Activated CD4-positive, alpha-beta T cell treated with anti-CD3 and anti-CD28 coated beads, Interleukin-2, amount 10 ng/mL, durations not matched to agents 24 days and 14 days (primary cell): ENCODE results near the gene GPSM1. TPM values are rescaled to one million over a fixed set of nuclear protein-coding genes. Genes with fewer than 3 reads are reported as not detected.

ENCODE experiments used
- DNase-seq: peaks from one replicate; pipeline ENCODE4 v3.0.0; 2022
- H3K27ac Mint-ChIP-seq: one replicate; pipeline ENCODE4 v1.8.0; 2022; ENCODE audit warnings: mild to moderate bottlenecking, mixed read lengths
- H3K27me3 Mint-ChIP-seq: one replicate; pipeline ENCODE4 v1.8.0; 2022; ENCODE audit warnings: mixed read lengths
- H3K36me3 Mint-ChIP-seq: one replicate; pipeline ENCODE4 v1.8.0; 2022; ENCODE audit warnings: low read depth, mild to moderate bottlenecking, mixed read lengths
- H3K4me1 Mint-ChIP-seq: one replicate; pipeline ENCODE4 v1.8.0; 2021; ENCODE audit warnings: mixed read lengths
- H3K4me3 Mint-ChIP-seq: one replicate; pipeline ENCODE4 v1.8.0; 2022; ENCODE audit warnings: mild to moderate bottlenecking, moderate library complexity, mixed read lengths
- H3K9me3 Mint-ChIP-seq: one replicate; pipeline ENCODE4 v1.8.0; 2021; ENCODE audit warnings: mixed read lengths
- intact Hi-C: fragments of 100-400 bp; cut with micrococcal nuclease; formaldehyde crosslinking; loops from one replicate; pipeline ENCODE4 v1.15.1; 2023
- total RNA-seq: library from RNA; stranded (reverse); gene quantifications from 2 replicates; pipeline ENCODE4 v1.2.3, GENCODE V29; 2022

GPSM1 gene
- total RNA-seq, 1 donor from 2014 or later: 19.2 TPM

DNA sequence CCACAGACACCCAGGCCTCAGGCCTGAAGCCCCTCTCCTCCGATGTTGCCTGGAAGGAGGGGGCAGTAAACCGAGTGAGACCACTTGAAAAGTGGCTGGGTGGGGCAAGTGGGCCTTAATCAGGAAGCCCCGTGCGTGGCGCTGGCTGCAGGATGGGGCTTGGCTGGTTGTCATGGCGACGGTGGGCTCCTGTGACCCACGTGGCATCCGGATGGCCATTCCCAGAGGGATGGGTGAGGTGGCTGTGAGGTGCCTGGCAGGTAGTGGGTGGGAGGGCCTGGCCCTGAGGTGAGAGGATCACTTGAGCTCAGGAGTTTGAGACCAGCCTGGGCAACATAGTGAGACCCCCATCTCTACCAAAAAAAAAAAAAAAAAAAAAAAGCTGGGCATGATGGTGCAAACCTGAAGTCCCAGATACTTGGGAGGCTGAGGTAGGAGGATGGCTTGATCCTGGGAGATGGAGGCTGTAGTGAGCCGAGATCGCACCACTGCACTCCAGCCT is 5.2 kb downstream of the GPSM1 start:
- no peak overlapping the region for H3K4me3 Mint-ChIP-seq
- H3K27me3 Mint-ChIP-seq: no peaks in the 10 kb centered on the region

DNA sequence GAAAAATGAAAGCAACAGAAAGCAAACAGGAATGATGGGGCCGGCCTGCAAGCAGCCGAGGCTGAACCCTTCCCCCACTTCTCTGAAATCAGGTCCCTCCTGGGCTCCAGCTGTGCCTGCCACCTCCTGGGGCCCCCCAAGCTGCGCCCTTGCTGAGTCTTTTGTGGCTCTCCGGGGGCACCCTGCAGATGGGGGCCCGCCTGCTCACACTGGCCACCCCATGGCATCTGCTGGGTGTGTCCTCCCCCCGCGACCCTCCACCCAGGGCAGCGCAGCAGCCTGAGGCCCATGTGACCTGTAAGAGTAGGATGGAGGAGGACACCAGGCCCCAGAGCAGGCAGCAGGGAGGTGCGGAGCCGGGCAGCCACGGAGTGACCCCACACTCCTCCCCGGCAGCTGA is 5.7 kb downstream of the GPSM1 start:
- no peak for DNase-seq
- Mint-ChIP-seq H3K36me3 (no peaks in the 10 kb centered on the region), H3K27ac (no peak overlapping the region), H3K27me3 (no peaks in the 10 kb centered on the region), H3K4me3 (no peak overlapping the region), H3K4me1 (peaks cover 3% of the 10 kb centered on the region), H3K9me3 (no peaks in the 10 kb centered on the region)
- intact Hi-C loops: no loop called here

More for the DNA sequence above, 5.2 kb downstream of the GPSM1 start:
- no peak for DNase-seq
- intact Hi-C loops: no loop called here
- H3K9me3 Mint-ChIP-seq: no peaks in the 10 kb centered on the region
- H3K36me3 Mint-ChIP-seq: no peaks in the 10 kb centered on the region
- no peak overlapping the region for H3K27ac Mint-ChIP-seq
- peaks cover 3% of the 10 kb centered on the region for H3K4me1 Mint-ChIP-seq

GRCh38 chr9:136333486-136333885 is 6.1 kb downstream of the GPSM1 start:
- peaks cover 3% of the 10 kb centered on the region for H3K4me1 Mint-ChIP-seq

DNA sequence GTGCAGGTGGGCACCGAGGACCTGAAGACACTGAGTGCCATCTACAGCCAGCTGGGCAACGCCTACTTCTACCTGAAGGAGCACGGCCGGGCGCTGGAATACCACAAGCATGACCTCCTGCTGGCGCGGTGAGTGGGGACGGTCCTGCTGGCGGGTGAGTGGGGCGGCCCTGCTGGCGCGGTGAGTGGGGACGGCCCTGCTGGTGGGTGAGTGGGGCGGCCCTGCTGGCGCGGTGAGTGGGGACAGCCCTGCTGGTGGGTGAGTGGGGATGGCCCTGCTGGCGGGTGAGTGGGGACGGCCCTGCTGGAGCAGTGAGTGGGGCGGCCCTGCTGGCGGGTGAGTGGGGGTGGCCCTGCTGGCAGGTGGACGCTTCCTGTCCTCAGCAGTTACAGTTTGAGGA is 7.2 kb downstream of the GPSM1 start:
- H3K36me3 Mint-ChIP-seq: no peaks in the 10 kb centered on the region
- intact Hi-C loops: no loop called here
- H3K4me1 Mint-ChIP-seq: no peaks in the 10 kb centered on the region
- H3K9me3 Mint-ChIP-seq: no peaks in the 10 kb centered on the region
- no peak overlapping the region for H3K27ac Mint-ChIP-seq
- no peak overlapping the region for H3K4me3 Mint-ChIP-seq
- no peak for DNase-seq
- no peaks in the 10 kb centered on the region for H3K27me3 Mint-ChIP-seq

More at GRCh38 chr9:136333486-136333885, 6.1 kb downstream of the GPSM1 start:
- DNase-seq: no peak
- Mint-ChIP-seq H3K4me3 (no peak overlapping the region), H3K9me3 (no peaks in the 10 kb centered on the region), H3K27me3 (no peaks in the 10 kb centered on the region), H3K27ac (no peak overlapping the region), H3K36me3 (no peaks in the 10 kb centered on the region)
- intact Hi-C loops: no loop called here

GRCh38 chr9:136335296-136336155 is 8.2 kb downstream of the GPSM1 start:
- Mint-ChIP-seq H3K4me3 (no peak overlapping the region), H3K36me3 (no peaks in the 10 kb centered on the region), H3K9me3 (no peaks in the 10 kb centered on the region), H3K4me1 (no peaks in the 10 kb centered on the region), H3K27ac (no peak overlapping the region), H3K27me3 (no peaks in the 10 kb centered on the region)
- intact Hi-C loops: no loop called here
- no peak for DNase-seq

DNA sequence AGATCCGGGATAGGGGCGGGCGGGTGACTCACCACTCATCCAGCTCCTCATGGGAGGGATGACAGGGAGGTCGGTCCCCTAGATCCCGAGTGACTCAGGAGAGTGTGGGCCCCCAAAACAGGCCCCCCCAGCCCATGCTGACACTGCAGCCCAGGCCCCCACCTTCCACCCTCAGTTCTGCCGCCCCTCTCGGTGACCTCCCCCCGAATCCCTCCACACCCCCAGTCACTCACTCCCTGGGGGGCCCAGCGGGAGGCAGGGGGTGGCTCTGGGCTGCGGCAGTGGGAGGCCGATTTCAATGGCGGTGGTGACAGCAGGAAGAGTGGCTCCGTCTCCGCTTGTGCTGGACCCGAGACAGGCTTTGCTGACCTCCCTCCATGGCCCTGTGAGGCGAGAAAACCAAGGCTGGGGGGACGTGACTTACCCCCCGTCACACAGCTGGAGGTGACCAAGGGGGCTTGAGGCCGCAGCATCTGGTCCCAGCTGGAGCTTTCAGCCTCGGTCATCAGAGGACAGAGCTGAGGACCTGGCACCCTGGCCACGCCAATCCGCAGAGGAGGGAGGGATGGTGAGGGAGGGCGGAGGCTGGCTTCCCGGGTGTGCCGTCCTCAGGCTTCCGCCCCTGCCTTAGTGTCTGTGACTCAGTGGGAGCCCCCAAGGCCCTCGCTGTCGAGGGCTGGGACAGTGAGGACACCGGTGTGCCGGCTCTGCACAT is 9.0 kb downstream of the GPSM1 start:
- DNase-seq: no peak
- H3K4me3 Mint-ChIP-seq: no peak overlapping the region
- no peaks in the 10 kb centered on the region for H3K27me3 Mint-ChIP-seq
- H3K36me3 Mint-ChIP-seq: no peaks in the 10 kb centered on the region
- no peak overlapping the region for H3K27ac Mint-ChIP-seq
- intact Hi-C loops: no loop called here
- H3K4me1 Mint-ChIP-seq: no peaks in the 10 kb centered on the region
- no peaks in the 10 kb centered on the region for H3K9me3 Mint-ChIP-seq

GRCh38 chr9:136336881-136337280 is 9.5 kb downstream of the GPSM1 start:
- no peaks in the 10 kb centered on the region for H3K27me3 Mint-ChIP-seq
- DNase-seq: no peak
- intact Hi-C loops: no loop called here
- H3K9me3 Mint-ChIP-seq: no peaks in the 10 kb centered on the region
- no peaks in the 10 kb centered on the region for H3K36me3 Mint-ChIP-seq
- no peak overlapping the region for H3K27ac Mint-ChIP-seq
- no peak overlapping the region for H3K4me3 Mint-ChIP-seq
- H3K4me1 Mint-ChIP-seq: no peaks in the 10 kb centered on the region

GRCh38 chr9:136337416-136338395 is 10.4 kb downstream of the GPSM1 start:
- DNase-seq: no peak
- no peaks in the 10 kb centered on the region for H3K4me1 Mint-ChIP-seq
- intact Hi-C loops: no loop called here
- no peaks in the 10 kb centered on the region for H3K27me3 Mint-ChIP-seq
- H3K9me3 Mint-ChIP-seq: no peaks in the 10 kb centered on the region
- H3K27ac Mint-ChIP-seq: no peak overlapping the region
- no peak overlapping the region for H3K4me3 Mint-ChIP-seq
- H3K36me3 Mint-ChIP-seq: no peaks in the 10 kb centered on the region

DNA sequence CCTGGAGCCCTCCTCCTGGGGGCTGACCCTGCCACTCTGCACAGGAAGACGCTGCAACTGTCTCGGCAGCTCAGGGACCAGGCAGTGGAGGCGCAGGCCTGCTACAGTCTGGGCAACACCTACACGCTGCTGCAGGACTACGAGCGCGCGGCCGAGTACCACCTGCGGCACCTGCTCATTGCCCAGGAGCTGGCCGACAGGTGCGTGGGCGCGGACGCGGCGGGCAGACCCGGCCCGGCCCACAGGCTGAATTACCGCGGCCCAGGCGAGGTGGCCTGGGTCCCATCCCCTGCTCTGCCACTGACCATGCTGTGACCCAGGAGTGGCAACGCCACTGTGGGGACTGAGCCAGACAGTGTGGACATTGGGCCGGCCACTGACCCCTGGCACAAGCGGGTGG is 11.2 kb downstream of the GPSM1 start:
- DNase-seq: no peak
- Mint-ChIP-seq H3K4me1 (no peaks in the 10 kb centered on the region), H3K4me3 (no peak overlapping the region), H3K36me3 (no peaks in the 10 kb centered on the region), H3K9me3 (no peaks in the 10 kb centered on the region), H3K27me3 (no peaks in the 10 kb centered on the region), H3K27ac (no peak overlapping the region)
- intact Hi-C loops: no loop called here

- Mint-ChIP-seq H3K27ac (no peak overlapping the region), H3K36me3 (no peaks in the 10 kb centered on the region), H3K4me1 (no peaks in the 10 kb centered on the region), H3K9me3 (no peaks in the 10 kb centered on the region), H3K4me3 (no peak overlapping the region), H3K27me3 (no peaks in the 10 kb centered on the region)
- DNase-seq: peak; percentile 80
- intact Hi-C loops: no loop called here
Observed at GRCh38 chr9:136339173-136339957, 12.0 kb downstream of the GPSM1 start.

DNA sequence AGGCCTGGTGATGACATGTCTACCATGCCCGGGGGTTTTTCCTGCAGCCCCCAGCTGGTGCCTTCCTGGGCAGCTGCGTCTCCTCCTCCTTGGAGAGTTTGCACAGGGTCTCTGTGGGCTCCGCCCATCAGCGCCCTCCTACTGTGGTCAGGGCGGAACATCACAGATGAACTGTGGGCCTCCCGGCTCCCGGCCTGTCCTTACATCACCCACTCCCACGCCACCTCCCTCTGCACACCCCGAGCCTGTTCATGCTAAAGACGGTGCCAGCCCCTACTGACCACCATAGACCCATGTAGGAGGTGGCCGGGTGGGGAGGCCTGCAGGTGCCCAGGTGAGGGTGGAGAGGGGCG is 12.6 kb downstream of the GPSM1 start:
- no peak overlapping the region for H3K27ac Mint-ChIP-seq
- no peak for DNase-seq
- no peaks in the 10 kb centered on the region for H3K36me3 Mint-ChIP-seq
- H3K4me3 Mint-ChIP-seq: no peak overlapping the region
- H3K4me1 Mint-ChIP-seq: no peaks in the 10 kb centered on the region
- intact Hi-C loops: no loop called here
- H3K9me3 Mint-ChIP-seq: no peaks in the 10 kb centered on the region
- H3K27me3 Mint-ChIP-seq: no peaks in the 10 kb centered on the region

- no peaks in the 10 kb centered on the region for H3K9me3 Mint-ChIP-seq
- H3K4me3 Mint-ChIP-seq: no peak overlapping the region
- intact Hi-C loops: no loop called here
- no peaks in the 10 kb centered on the region for H3K27me3 Mint-ChIP-seq
- DNase-seq: no peak
- no peaks in the 10 kb centered on the region for H3K36me3 Mint-ChIP-seq
- H3K4me1 Mint-ChIP-seq: no peaks in the 10 kb centered on the region
- H3K27ac Mint-ChIP-seq: no peak overlapping the region
Observed at GRCh38 chr9:136340356-136341041, 13.2 kb downstream of the GPSM1 start.
